ENCODE measurements around the gene TTLL10. TPM values are rescaled to one million over a fixed set of nuclear protein-coding genes. Genes with fewer than 3 reads are reported as not detected.
A peak's percentile ranks its signal among the peaks of the same experiment; 100 is the strongest.
"Not testable (repeated sequence)": the region's sequence is repeated elsewhere in the genome, so short reads cannot be mapped to it uniquely, and the experiment has no call there.

The TTLL10 gene
- total RNA-seq, 3 donors from 2014 or later: not detected

DNA sequence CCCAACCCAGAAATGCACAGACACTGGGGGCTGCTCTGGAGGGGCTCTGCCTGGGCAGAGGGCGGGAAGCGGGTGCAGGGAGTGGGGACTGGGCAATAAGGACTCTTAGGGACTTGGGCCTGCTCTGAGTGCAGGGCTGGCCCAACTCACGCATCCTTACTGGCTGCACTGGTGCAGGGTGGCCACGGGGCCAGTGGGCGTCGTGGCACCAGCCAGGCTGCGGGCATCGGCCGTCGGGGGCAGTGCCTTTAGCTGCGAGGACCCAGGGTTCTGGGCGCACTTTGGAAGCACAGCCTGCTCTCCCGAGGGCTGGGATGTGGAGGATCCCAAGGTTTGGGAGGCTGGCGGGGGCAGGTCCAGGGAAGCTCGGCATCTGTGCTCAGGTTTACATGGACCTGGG, 27.1 kb upstream of the TTLL10 start:
- Mint-ChIP-seq H3K27me3 (ENCODE audit: low read depth) (no peaks in the 10 kb centered on the region), H3K36me3 (ENCODE audit: insufficient read depth) (no peaks in the 10 kb centered on the region), H3K9me3 (no peaks in the 10 kb centered on the region), H3K4me1 (ENCODE audit: low read depth) (peaks cover 18% of the 10 kb centered on the region), H3K4me3 (no peak overlapping the region)
- ATAC-seq (no peak), DNase-seq (no peak)

- H3K36me3 Mint-ChIP-seq (ENCODE audit: insufficient read depth): no peaks in the 10 kb centered on the region
- no peaks in the 10 kb centered on the region for H3K27me3 Mint-ChIP-seq (ENCODE audit: low read depth)
- peaks cover 9% of the 10 kb centered on the region for H3K9me3 Mint-ChIP-seq
- DNase-seq (no peak), ATAC-seq (no peak)
- peaks cover 10% of the 10 kb centered on the region for H3K4me1 Mint-ChIP-seq (ENCODE audit: low read depth)
- H3K4me3 Mint-ChIP-seq: no peak overlapping the region
Measured at GRCh38 chr1:1148061-1148460, 25.6 kb upstream of the TTLL10 start.

GRCh38 chr1:1148569-1148968, 25.1 kb upstream of the TTLL10 start:
- H3K36me3 Mint-ChIP-seq (ENCODE audit: insufficient read depth): no peaks in the 10 kb centered on the region
- ATAC-seq (no peak), DNase-seq (no peak)
- no peak overlapping the region for H3K4me3 Mint-ChIP-seq
- H3K9me3 Mint-ChIP-seq: peaks cover 13% of the 10 kb centered on the region
- H3K27me3 Mint-ChIP-seq (ENCODE audit: low read depth): no peaks in the 10 kb centered on the region
- H3K4me1 Mint-ChIP-seq (ENCODE audit: low read depth): peaks cover 7% of the 10 kb centered on the region

- no peaks in the 10 kb centered on the region for H3K27me3 Mint-ChIP-seq (ENCODE audit: low read depth)
- H3K4me3 Mint-ChIP-seq: no peak overlapping the region
- peaks cover 2% of the 10 kb centered on the region for H3K4me1 Mint-ChIP-seq (ENCODE audit: low read depth)
- H3K36me3 Mint-ChIP-seq (ENCODE audit: insufficient read depth): no peaks in the 10 kb centered on the region
- ATAC-seq (no peak), DNase-seq (no peak)
- peaks cover 17% of the 10 kb centered on the region for H3K9me3 Mint-ChIP-seq
Measured at GRCh38 chr1:1149416-1149815, 24.3 kb upstream of the TTLL10 start.

- H3K27me3 Mint-ChIP-seq (ENCODE audit: low read depth): no peaks in the 10 kb centered on the region
- H3K9me3 Mint-ChIP-seq: peaks cover 19% of the 10 kb centered on the region
- ATAC-seq: no peak
Measured at GRCh38 chr1:1150100-1150499, 23.6 kb upstream of the TTLL10 start.

DNA sequence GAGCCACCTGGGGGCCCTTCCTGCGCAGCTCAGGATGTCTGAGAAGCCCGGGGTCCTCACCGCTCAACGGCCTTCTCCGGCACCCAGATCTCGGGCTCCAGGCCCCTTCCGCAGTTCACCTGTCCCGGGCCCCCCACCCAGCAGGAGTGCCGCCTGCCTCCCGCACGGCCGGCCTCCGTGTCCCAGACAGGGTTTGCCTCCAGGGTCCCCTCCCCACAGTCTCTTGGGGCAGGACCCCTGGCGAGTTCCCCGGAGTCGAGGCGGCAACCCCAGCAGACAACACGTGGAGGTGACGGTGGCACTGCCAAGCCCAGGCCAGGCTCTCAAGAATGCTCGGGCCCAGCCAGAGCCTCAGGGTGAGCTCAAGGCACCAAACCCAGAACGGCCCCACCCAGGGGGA, 22.4 kb upstream of the TTLL10 start:
- H3K9me3 Mint-ChIP-seq: peaks cover 22% of the 10 kb centered on the region
- no peak overlapping the region for H3K4me3 Mint-ChIP-seq
- no peaks in the 10 kb centered on the region for H3K27me3 Mint-ChIP-seq (ENCODE audit: low read depth)
- H3K4me1 Mint-ChIP-seq (ENCODE audit: low read depth): no peaks in the 10 kb centered on the region
- ATAC-seq (no peak), DNase-seq (no peak)
- H3K36me3 Mint-ChIP-seq (ENCODE audit: insufficient read depth): no peaks in the 10 kb centered on the region

More at GRCh38 chr1:1150100-1150499, 23.6 kb upstream of the TTLL10 start:
- no peak for DNase-seq
- H3K4me1 Mint-ChIP-seq (ENCODE audit: low read depth): peaks cover 2% of the 10 kb centered on the region
- H3K36me3 Mint-ChIP-seq (ENCODE audit: insufficient read depth): no peaks in the 10 kb centered on the region
- H3K4me3 Mint-ChIP-seq: no peak overlapping the region

- ATAC-seq; H3K27me3 Mint-ChIP-seq (ENCODE audit: low read depth); H3K36me3 Mint-ChIP-seq (ENCODE audit: insufficient read depth); H3K4me3 Mint-ChIP-seq; DNase-seq; H3K4me1 Mint-ChIP-seq (ENCODE audit: low read depth): not testable (repeated sequence)
- H3K9me3 Mint-ChIP-seq: peaks cover 22% of the 10 kb centered on the region
Measured at GRCh38 chr1:1152431-1152830, 21.2 kb upstream of the TTLL10 start.

DNA sequence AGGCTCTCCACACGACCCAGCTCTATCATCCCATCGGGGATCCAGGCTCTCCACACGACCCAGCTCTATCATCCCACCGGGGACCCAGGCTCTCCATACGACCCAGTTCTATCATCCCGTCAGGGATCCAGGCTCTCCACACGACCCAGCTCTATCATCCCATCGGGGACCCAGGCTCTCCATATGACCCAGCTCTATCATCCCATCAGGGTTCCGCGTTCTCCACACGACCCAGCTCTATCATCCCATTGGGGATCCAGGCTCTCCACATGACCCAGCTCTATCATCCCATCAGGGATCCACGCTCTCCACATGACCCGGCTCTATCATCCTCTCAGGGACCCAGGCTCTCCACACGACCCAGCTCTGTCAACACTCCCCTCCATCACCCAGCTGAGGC, 20.5 kb upstream of the TTLL10 start:
- peaks cover 22% of the 10 kb centered on the region for H3K9me3 Mint-ChIP-seq
- not testable (repeated sequence) for H3K4me3 Mint-ChIP-seq; H3K27me3 Mint-ChIP-seq (ENCODE audit: low read depth); DNase-seq; ATAC-seq; H3K4me1 Mint-ChIP-seq (ENCODE audit: low read depth); H3K36me3 Mint-ChIP-seq (ENCODE audit: insufficient read depth)

GRCh38 chr1:1153874-1154273, 19.8 kb upstream of the TTLL10 start:
- peaks cover 22% of the 10 kb centered on the region for H3K9me3 Mint-ChIP-seq
- no peaks in the 10 kb centered on the region for H3K36me3 Mint-ChIP-seq (ENCODE audit: insufficient read depth)
- no peak overlapping the region for H3K4me3 Mint-ChIP-seq
- ATAC-seq: no peak
- H3K27me3 Mint-ChIP-seq (ENCODE audit: low read depth): no peaks in the 10 kb centered on the region
- no peaks in the 10 kb centered on the region for H3K4me1 Mint-ChIP-seq (ENCODE audit: low read depth)
- no peak for DNase-seq

DNA sequence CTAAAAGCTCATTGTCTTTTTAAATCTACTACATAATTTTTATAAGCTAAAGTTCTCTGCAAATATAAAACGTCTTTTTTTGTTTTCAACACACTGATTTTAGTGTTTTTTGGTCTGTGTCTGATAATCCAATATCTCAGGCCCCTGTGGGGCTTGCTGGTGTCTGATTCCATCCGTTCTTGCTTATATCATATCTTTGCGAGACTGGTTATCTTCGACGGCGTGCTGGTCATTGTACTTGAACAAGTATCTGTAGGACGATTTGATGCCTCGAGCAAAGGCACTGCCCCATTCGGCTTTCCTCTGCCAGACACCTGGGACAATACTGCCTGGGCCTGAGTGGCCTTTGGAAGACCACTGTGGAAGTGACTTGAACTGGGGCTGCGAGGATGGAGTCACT, 18.4 kb upstream of the TTLL10 start:
- ATAC-seq: no peak
- no peaks in the 10 kb centered on the region for H3K36me3 Mint-ChIP-seq (ENCODE audit: insufficient read depth)

GRCh38 chr1:1156140-1157032, 17.3 kb upstream of the TTLL10 start:
- H3K4me1 Mint-ChIP-seq (ENCODE audit: low read depth): no peaks in the 10 kb centered on the region

More for the DNA sequence above, 18.4 kb upstream of the TTLL10 start:
- Mint-ChIP-seq H3K4me3 (no peak overlapping the region), H3K9me3 (peaks cover 22% of the 10 kb centered on the region), H3K27me3 (ENCODE audit: low read depth) (no peaks in the 10 kb centered on the region), H3K4me1 (ENCODE audit: low read depth) (no peaks in the 10 kb centered on the region)
- no peak for DNase-seq

DNA sequence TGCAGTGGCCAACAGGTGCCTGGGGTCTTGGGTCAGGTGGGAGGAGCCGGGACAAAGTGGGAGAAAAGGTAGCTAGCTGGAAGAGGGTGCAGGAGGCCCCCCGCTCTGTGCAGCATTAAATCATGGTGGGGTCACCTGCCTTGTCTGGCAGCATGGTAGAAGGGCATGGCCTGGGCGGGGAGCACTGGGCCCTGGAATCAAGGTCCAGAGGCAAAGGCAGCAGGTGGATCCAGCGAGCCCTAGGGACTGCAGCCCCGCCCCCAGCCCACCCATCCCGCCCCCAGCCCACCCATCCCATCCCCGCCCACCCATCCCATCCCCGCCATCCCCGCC, 16.7 kb upstream of the TTLL10 start:
- Mint-ChIP-seq H3K4me1 (ENCODE audit: low read depth) (no peaks in the 10 kb centered on the region), H3K27me3 (ENCODE audit: low read depth) (no peaks in the 10 kb centered on the region), H3K9me3 (peaks cover 22% of the 10 kb centered on the region), H3K4me3 (peak overlapping the region; percentile 48), H3K36me3 (ENCODE audit: insufficient read depth) (no peaks in the 10 kb centered on the region)
- ATAC-seq: no peak
- DNase-seq: no peak

More at GRCh38 chr1:1156140-1157032, 17.3 kb upstream of the TTLL10 start:
- no peaks in the 10 kb centered on the region for H3K36me3 Mint-ChIP-seq (ENCODE audit: insufficient read depth)
- ATAC-seq (no peak), DNase-seq (no peak)
- H3K27me3 Mint-ChIP-seq (ENCODE audit: low read depth): no peaks in the 10 kb centered on the region
- peaks cover 22% of the 10 kb centered on the region for H3K9me3 Mint-ChIP-seq
- peak overlapping the region; percentile 54 for H3K4me3 Mint-ChIP-seq

DNA sequence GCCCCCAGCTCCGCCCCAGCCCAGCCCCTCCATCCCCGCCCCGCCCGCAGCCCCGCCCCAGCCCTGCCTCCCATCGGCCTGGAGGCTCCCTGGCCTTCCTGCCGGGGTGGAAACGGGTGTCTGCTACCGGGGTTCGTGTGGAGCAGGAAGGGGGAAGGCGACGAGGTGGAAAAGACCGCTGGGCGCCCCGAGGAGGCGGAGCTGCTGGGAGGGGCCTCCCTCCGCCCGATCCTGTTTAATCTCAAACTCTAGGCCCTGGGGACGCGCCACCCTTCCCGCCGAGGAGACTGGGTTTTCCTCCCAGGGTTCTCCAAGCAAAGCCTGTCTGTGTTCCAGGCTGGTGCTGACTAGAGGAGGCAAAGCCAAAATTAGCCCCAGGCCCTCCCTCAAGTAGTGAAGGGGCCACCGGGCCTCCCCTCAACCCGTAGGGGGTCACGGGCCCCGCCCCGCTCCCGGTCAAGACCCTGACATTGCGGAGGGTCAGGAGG, 16.2 kb upstream of the TTLL10 start:
- Mint-ChIP-seq H3K36me3 (ENCODE audit: insufficient read depth) (no peaks in the 10 kb centered on the region), H3K27me3 (ENCODE audit: low read depth) (no peaks in the 10 kb centered on the region), H3K4me3 (peak overlapping the region; percentile 70), H3K4me1 (ENCODE audit: low read depth) (no peaks in the 10 kb centered on the region), H3K9me3 (peaks cover 19% of the 10 kb centered on the region)
- DNase-seq (peak; percentile 53), ATAC-seq (peak; percentile 79 to 83)

GRCh38 chr1:1157914-1158710, 15.6 kb upstream of the TTLL10 start:
- DNase-seq (no peak), ATAC-seq (peak; percentile 72 to 79)
- Mint-ChIP-seq H3K27me3 (ENCODE audit: low read depth) (no peaks in the 10 kb centered on the region), H3K36me3 (ENCODE audit: insufficient read depth) (no peaks in the 10 kb centered on the region), H3K9me3 (peaks cover 13% of the 10 kb centered on the region), H3K4me3 (peak overlapping the region; percentile 35), H3K4me1 (ENCODE audit: low read depth) (no peaks in the 10 kb centered on the region)
